ENCODE results near the gene AOAH. TPM values are rescaled to one million over a fixed set of nuclear protein-coding genes. Genes with fewer than 3 reads are reported as not detected.
A peak's percentile ranks its signal among the peaks of the same experiment; 100 is the strongest.

The AOAH gene
- total RNA-seq, 1 experiment from 2014 or later = not detected

- Mint-ChIP-seq H3K9me3 (ENCODE audit: unreplicated experiment) (no peaks in the 10 kb centered on the region), H3K27ac (ENCODE audit: unreplicated experiment) (peak overlapping the region; percentile 33), H3K36me3 (ENCODE audit: insufficient read depth, unreplicated experiment) (no peaks in the 10 kb centered on the region), H3K4me1 (ENCODE audit: low read depth, unreplicated experiment) (peaks cover 11% of the 10 kb centered on the region), H3K4me3 (ENCODE audit: unreplicated experiment) (no peak overlapping the region), H3K27me3 (ENCODE audit: insufficient read depth, unreplicated experiment) (no peaks in the 10 kb centered on the region)
- no peaks in the 10 kb centered on the region for H3K9me3 ChIP-seq
- H3K27me3 ChIP-seq (replicated peaks; ENCODE audit: control insufficient read depth, insufficient read depth, low read length) = no peaks in the 10 kb centered on the region
- no peak overlapping the region for H3K4me3 ChIP-seq (ENCODE audit: low read depth, low read length)
- no peak for DNase-seq
- no peak for TF ChIP-seq CTCF (IDR thresholded peaks at IDR 0.05; ENCODE audit: insufficient read depth in 1 of 2, low read depth in 1 of 2, low read length in 1 of 2, severe bottlenecking in 1 of 2, unreplicated experiment in 1 of 2)
- BruUV-seq (replicated peaks) = no TSS peak
- POLR2A ChIA-PET = no interaction called here
- intact Hi-C loops (cut with micrococcal nuclease; ENCODE audit: unreplicated experiment) = no loop called here
- CTCF ChIA-PET = no interaction called here
- no peaks in the 10 kb centered on the region for H3K4me1 ChIP-seq
- H3K36me3 ChIP-seq (ENCODE audit: control insufficient read depth, insufficient read depth, low read length) = no peaks in the 10 kb centered on the region
Observed at GRCh38 chr7:36598054-36598674, 126.1 kb downstream of the AOAH start.

- no peak for DNase-seq
- H3K9me3 Mint-ChIP-seq (ENCODE audit: unreplicated experiment) = no peaks in the 10 kb centered on the region
- H3K27me3 Mint-ChIP-seq (ENCODE audit: insufficient read depth, unreplicated experiment) = no peaks in the 10 kb centered on the region
- Histone ChIP-seq H3K27me3 (replicated peaks; ENCODE audit: control insufficient read depth, insufficient read depth, low read length) (no peaks in the 10 kb centered on the region), H3K4me1 (no peaks in the 10 kb centered on the region), H3K4me3 (ENCODE audit: low read depth, low read length) (no peak overlapping the region), H3K36me3 (ENCODE audit: control insufficient read depth, insufficient read depth, low read length) (no peaks in the 10 kb centered on the region), H3K9me3 (no peaks in the 10 kb centered on the region)
- peak overlapping the region; percentile 24 for H3K4me3 Mint-ChIP-seq (ENCODE audit: unreplicated experiment)
- no TSS peak for BruUV-seq (replicated peaks)
- ChIA-PET POLR2A (no interaction called here), CTCF (no interaction called here)
- intact Hi-C loops (cut with micrococcal nuclease; ENCODE audit: unreplicated experiment) = no loop called here
- H3K36me3 Mint-ChIP-seq (ENCODE audit: insufficient read depth, unreplicated experiment) = no peaks in the 10 kb centered on the region
- no peak for TF ChIP-seq CTCF (IDR thresholded peaks at IDR 0.05; ENCODE audit: insufficient read depth in 1 of 2, low read depth in 1 of 2, low read length in 1 of 2, severe bottlenecking in 1 of 2, unreplicated experiment in 1 of 2)
- peaks cover 11% of the 10 kb centered on the region for H3K4me1 Mint-ChIP-seq (ENCODE audit: low read depth, unreplicated experiment)
- H3K27ac Mint-ChIP-seq (ENCODE audit: unreplicated experiment) = peak overlapping the region; percentile 33
Observed at GRCh38 chr7:36597090-36597773, 127.1 kb downstream of the AOAH start.

GRCh38 chr7:36594445-36594844 lies 129.8 kb downstream of the AOAH start:
- ChIA-PET POLR2A (no interaction called here), CTCF (no interaction called here)
- Histone ChIP-seq H3K4me3 (ENCODE audit: low read depth, low read length) (no peak overlapping the region), H3K4me1 (no peaks in the 10 kb centered on the region), H3K36me3 (ENCODE audit: control insufficient read depth, insufficient read depth, low read length) (no peaks in the 10 kb centered on the region), H3K27me3 (replicated peaks; ENCODE audit: control insufficient read depth, insufficient read depth, low read length) (no peaks in the 10 kb centered on the region), H3K9me3 (no peaks in the 10 kb centered on the region)
- no peak for DNase-seq
- no peak for TF ChIP-seq CTCF (IDR thresholded peaks at IDR 0.05; ENCODE audit: insufficient read depth in 1 of 2, low read depth in 1 of 2, low read length in 1 of 2, severe bottlenecking in 1 of 2, unreplicated experiment in 1 of 2)
- intact Hi-C loops (cut with micrococcal nuclease; ENCODE audit: unreplicated experiment) = no loop called here
- Mint-ChIP-seq H3K4me1 (ENCODE audit: low read depth, unreplicated experiment) (peaks cover 11% of the 10 kb centered on the region), H3K27me3 (ENCODE audit: insufficient read depth, unreplicated experiment) (peaks cover 7% of the 10 kb centered on the region), H3K9me3 (ENCODE audit: unreplicated experiment) (no peaks in the 10 kb centered on the region), H3K36me3 (ENCODE audit: insufficient read depth, unreplicated experiment) (no peaks in the 10 kb centered on the region), H3K4me3 (ENCODE audit: unreplicated experiment) (no peak overlapping the region), H3K27ac (ENCODE audit: unreplicated experiment) (no peak overlapping the region)
- no TSS peak for BruUV-seq (replicated peaks)

All from Caco-2 (cell line).